DMS 273 treated with DMSO at 0.1 percent for 48 hours (cell line): ENCODE results near the gene TCF4.

Source experiments
- DNase-seq: peaks from one replicate; lab custom pipeline; 2025; lab: John Stamatoyannopoulos, UW

Gene TCF4

GRCh38 chr18:55296115-55296514 lies 291.9 kb downstream of the TCF4 start:
- DNase-seq: no peak

GRCh38 chr18:55290898-55291297 lies 297.1 kb downstream of the TCF4 start:
- no peak for DNase-seq

GRCh38 chr18:55289775-55290174 lies 298.2 kb downstream of the TCF4 start:
- DNase-seq: no peak

GRCh38 chr18:55289048-55289447 lies 298.9 kb downstream of the TCF4 start:
- no peak for DNase-seq

GRCh38 chr18:55287935-55288868 lies 299.8 kb downstream of the TCF4 start:
- no peak for DNase-seq

- DNase-seq: no peak
These were observed 300.7 kb downstream of the TCF4 start for GRCh38 chr18:55287149-55287806.

- no peak for DNase-seq
These were observed 301.7 kb downstream of the TCF4 start for GRCh38 chr18:55286257-55286825.

- no peak for DNase-seq
These were observed 303.4 kb downstream of the TCF4 start for GRCh38 chr18:55284614-55285013.

- no peak for DNase-seq
These were observed 304.7 kb downstream of the TCF4 start for GRCh38 chr18:55283309-55283708.

- DNase-seq: peak; percentile 37
These were observed 307.5 kb downstream of the TCF4 start for GRCh38 chr18:55280503-55280902.

- DNase-seq: no peak
These were observed 312.7 kb downstream of the TCF4 start for GRCh38 chr18:55275039-55275901.

GRCh38 chr18:55272510-55273243 lies 315.3 kb downstream of the TCF4 start:
- no peak for DNase-seq

GRCh38 chr18:55269622-55270021 lies 318.4 kb downstream of the TCF4 start:
- no peak for DNase-seq

- DNase-seq: no peak
These were observed 319.2 kb downstream of the TCF4 start for GRCh38 chr18:55268628-55269275.

- no peak for DNase-seq
These were observed 319.8 kb downstream of the TCF4 start for GRCh38 chr18:55268151-55268601.

- DNase-seq: no peak
These were observed 321.0 kb downstream of the TCF4 start for GRCh38 chr18:55266981-55267380.

- DNase-seq: no peak
These were observed 322.0 kb downstream of the TCF4 start for GRCh38 chr18:55265984-55266383.

- no peak for DNase-seq
These were observed 322.8 kb downstream of the TCF4 start for GRCh38 chr18:55265130-55265675.

GRCh38 chr18:55264108-55264507 lies 323.9 kb downstream of the TCF4 start:
- DNase-seq: no peak

- no peak for DNase-seq
These were observed 325.9 kb downstream of the TCF4 start for GRCh38 chr18:55262021-55262560.
